ENCODE results near the gene CAV2. TPM values are rescaled to one million over a fixed set of nuclear protein-coding genes. Genes with fewer than 3 reads are reported as not detected.

Gene CAV2
- total and polyA plus RNA-seq, 2 of the 8 experiments (the other 6 are each of a cell fraction or from before 2014, with no cell fraction given), result 2.8 to 4.7 TPM

Other genes starting within 250 kb of the CAV2 start
- 21.8 and 22.8 TPM in 2 replicates for gene CAV1, start 25.3 kb downstream of the CAV2 start, total RNA-seq (2021; fragmentation: NEBNext Ultra II Directional; extraction: Animal tissue kit (Norgen Biotek cat#: 25700))
- gene CAV1, start 25.3 kb downstream of the CAV2 start, polyA plus RNA-seq (2011; rRNA removed), result 16.3 and 19.2 TPM in 2 replicates
- 12.9 and 15.1 TPM in 2 replicates for gene MET, start 172.5 kb downstream of the CAV2 start, total RNA-seq (2021; fragmentation: NEBNext Ultra II Directional; extraction: Animal tissue kit (Norgen Biotek cat#: 25700))
- gene MET, start 172.5 kb downstream of the CAV2 start, polyA plus RNA-seq (2011; rRNA removed), result 3.5 TPM in 2 replicates